K562 (cell line): ENCODE data around the gene LZTFL1. TPM values are rescaled to one million over a fixed set of nuclear protein-coding genes. Genes with fewer than 3 reads are reported as not detected.

Experiments
- CEBPB ChIP-seq: fragments of 450-650 bp; IDR thresholded peaks from 2 replicates; pipeline ENCODE4 v1.6.1; 2016; ENCODE audit warnings: missing genetic modification characterization, missing compliant biosample characterization
- CHD7 ChIP-seq: fragments of 200-600 bp; sonication (generic); IDR thresholded peaks from one replicate; pipeline ENCODE4 v1.6.1; 2012; ENCODE audit warnings: mild to moderate bottlenecking, low read depth, low read length, inconsistent platforms
- CTCF ChIP-seq, 3 experiments: IDR thresholded peaks in 2 of 3; conservative IDR thresholded peaks in 1 of 3; 2 replicates each; pipeline ENCODE4 v1.5.1; 2011 to 2012; ENCODE audit warnings: low read length in 3 of 3, mild to moderate bottlenecking in 3 of 3, control low read depth in 2 of 3, improper control_type of control experiment in 1 of 3, inconsistent platforms in 1 of 3, low read depth in 1 of 3, mixed read lengths in 1 of 3, moderate library complexity in 1 of 3; ENCODE audit not compliant: insufficient read depth in 2 of 3
- HES1 ChIP-seq: fragments of 450-650 bp; IDR thresholded peaks from 2 replicates; pipeline ENCODE4 v1.6.1; 2016; ENCODE audit warnings: low read depth, mild to moderate bottlenecking, moderate library complexity
- HSF4 ChIP-seq: fragments of 250-450 bp; sonication (Bioruptor Pico); IDR thresholded peaks from 2 replicates; pipeline ENCODE4 v2.1.2; 2022; ENCODE audit warnings: mild to moderate bottlenecking, moderate library complexity, borderline replicate concordance
- POLR2G ChIP-seq: fragments of 200-400 bp; formaldehyde crosslinking; IDR thresholded peaks from 2 replicates; pipeline ENCODE4 v1.6.1; 2017; ENCODE audit warnings: low read depth, mild to moderate bottlenecking, antibody characterized with exemption, low read length, moderate library complexity
- SAP30 ChIP-seq: fragments of 200-600 bp; sonication (generic); IDR thresholded peaks from 2 replicates; pipeline ENCODE4 v1.6.1; 2012; ENCODE audit warnings: borderline replicate concordance, low read depth, mild to moderate bottlenecking, moderate library complexity, low read length, control low read depth, inconsistent platforms; ENCODE audit not compliant: insufficient read depth, poor library complexity, severe bottlenecking
- SMC3 ChIP-seq: conservative IDR thresholded peaks from 2 replicates; pipeline ENCODE4 v1.6.1; 2011; ENCODE audit warnings: low read depth, low read length, improper control_type of control experiment; ENCODE audit not compliant: insufficient read depth
- ZBTB26 ChIP-seq: fragments of 450-650 bp; formaldehyde crosslinking; IDR thresholded peaks from 2 replicates; pipeline ENCODE4 v1.4.0; 2022; ENCODE audit warnings: missing genetic modification characterization
- ZNF384 ChIP-seq: IDR thresholded peaks from 2 replicates; pipeline ENCODE4 v1.6.1; 2012; ENCODE audit warnings: low read depth, low read length, improper control_type of control experiment
- ZNF79 ChIP-seq: fragments of 250-450 bp; sonication (Bioruptor Pico); IDR thresholded peaks from 2 replicates; pipeline ENCODE4 v1.4.0; 2020; ENCODE audit warnings: low read depth, mild to moderate bottlenecking, moderate library complexity
- polyA plus RNA-seq, 8 experiments: library from polyadenylated mRNA; depleted of rRNA in 4 of 8; stranded (reverse) in 5 of 8; unstranded in 3 of 8; fragments of >200 nt; fragmentation: Nextera tagmentation in 2 of 8; fragmentation: Illumina TruSeq in 1 of 8; extraction: Ambion mirVana in 2 of 8; extraction: Trizol in 1 of 8; gene quantifications; 2 replicates each; pipeline versions ENCODE4 v1.2.1 to v1.2.3, GENCODE V29; 2011 to 2014; ENCODE audit warnings: inconsistent platforms in 1 of 8, missing spikeins in 1 of 8
- total RNA-seq, 7 experiments: library from RNA; depleted of rRNA in 6 of 7; stranded (reverse); fragments of >200 nt in 6 of 7; fragmentation: Illumina TruSeq in 2 of 7; extraction: Trizol in 2 of 7; gene quantifications; 2 replicates each; pipeline versions ENCODE4 v1.2.1 to v1.2.3, GENCODE V29; 2011 to 2021; ENCODE audit warnings: low replicate concordance in 1 of 7

Gene LZTFL1
- total and polyA plus RNA-seq, 9 of the 15 experiments (the other 6 are each of a cell fraction or from before 2014, with no cell fraction given) = 10.7 to 33.7 (median 15.3) TPM

- no peak for TF ChIP-seq ZBTB26 (CRISPR knock-in tag)
- no peak for TF ChIP-seq CHD7
- no peak for TF ChIP-seq ZNF384
- no peak for TF ChIP-seq ZNF79 (CRISPR knock-in tag)
- TF ChIP-seq POLR2G = peak; percentile 70
- TF ChIP-seq SAP30 = peak; percentile 99
- 0 out of 2 replicates have a peak, but pooled peaks have one; percentile 5 for TF ChIP-seq SMC3
- TF ChIP-seq CEBPB (tag) = peak; percentile 100
- TF ChIP-seq HSF4 (CRISPR knock-in tag) = no peak
- TF ChIP-seq HES1 = no peak
- no peak for TF ChIP-seq CTCF (IDR thresholded peaks at IDR 0.05 in 2 of 3, conservative IDR thresholded peaks at IDR 0.05 in 1 of 3; ENCODE audit: insufficient read depth in 2 of 3, low read depth in 1 of 3, low read length in 3 of 3)
Measured at GRCh38 chr3:45841757-45842491, at the start of gene LZTFL1 (continued).
